Measurements from ENCODE around the gene GAB2. TPM values are rescaled to one million over a fixed set of nuclear protein-coding genes. Genes with fewer than 3 reads are reported as not detected.

The GAB2 gene
- total and polyA plus RNA-seq, 2 of the 13 experiments (the other 11 are each of a cell fraction or from before 2014, with no cell fraction given): 4.1 to 8.6 TPM

- peak; percentile 51; the same call in 1 of the 2 replicates for TF ChIP-seq ZNF644 (CRISPR knock-in tag; IDR thresholded peaks at IDR 0.05; ENCODE audit: low read depth)
- TF ChIP-seq ZBTB14 (CRISPR knock-in tag; IDR thresholded peaks at IDR 0.05): peak; percentile 72
- no peak for TF ChIP-seq DNMT1 (CRISPR knock-in tag; IDR thresholded peaks at IDR 0.05)
- TF ChIP-seq, protein P1, sequence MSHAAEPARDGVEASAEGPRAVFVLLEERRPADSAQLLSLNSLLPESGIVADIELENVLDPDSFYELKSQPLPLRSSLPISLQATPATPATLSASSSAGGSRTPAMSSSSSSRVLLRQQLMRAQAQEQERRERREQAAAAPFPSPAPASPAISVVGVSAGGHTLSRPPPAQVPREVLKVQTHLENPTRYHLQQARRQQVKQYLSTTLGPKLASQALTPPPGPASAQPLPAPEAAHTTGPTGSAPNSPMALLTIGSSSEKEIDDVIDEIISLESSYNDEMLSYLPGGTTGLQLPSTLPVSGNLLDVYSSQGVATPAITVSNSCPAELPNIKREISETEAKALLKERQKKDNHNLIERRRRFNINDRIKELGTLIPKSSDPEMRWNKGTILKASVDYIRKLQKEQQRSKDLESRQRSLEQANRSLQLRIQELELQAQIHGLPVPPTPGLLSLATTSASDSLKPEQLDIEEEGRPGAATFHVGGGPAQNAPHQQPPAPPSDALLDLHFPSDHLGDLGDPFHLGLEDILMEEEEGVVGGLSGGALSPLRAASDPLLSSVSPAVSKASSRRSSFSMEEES (CRISPR knock-in tag; IDR thresholded peaks at IDR 0.05): no peak
- TF ChIP-seq ZNF3 (CRISPR knock-in tag; IDR thresholded peaks at IDR 0.05): no peak
- TF ChIP-seq TCF12 (IDR thresholded peaks at IDR 0.05): no peak
- TF ChIP-seq TCF12 (CRISPR knock-in tag; IDR thresholded peaks at IDR 0.05): no peak
- TF ChIP-seq ZNF484 (CRISPR knock-in tag; IDR thresholded peaks at IDR 0.05; ENCODE audit: borderline replicate concordance, low read depth): no peak
- TF ChIP-seq ZNF282 (IDR thresholded peaks at IDR 0.05; ENCODE audit: partially characterized antibody): no peak
- no peak; the same call in 1 of the 2 replicates for TF ChIP-seq ZBTB3 (CRISPR knock-in tag; IDR thresholded peaks at IDR 0.05; ENCODE audit: borderline replicate concordance, low read depth)
- TF ChIP-seq, protein P2, sequence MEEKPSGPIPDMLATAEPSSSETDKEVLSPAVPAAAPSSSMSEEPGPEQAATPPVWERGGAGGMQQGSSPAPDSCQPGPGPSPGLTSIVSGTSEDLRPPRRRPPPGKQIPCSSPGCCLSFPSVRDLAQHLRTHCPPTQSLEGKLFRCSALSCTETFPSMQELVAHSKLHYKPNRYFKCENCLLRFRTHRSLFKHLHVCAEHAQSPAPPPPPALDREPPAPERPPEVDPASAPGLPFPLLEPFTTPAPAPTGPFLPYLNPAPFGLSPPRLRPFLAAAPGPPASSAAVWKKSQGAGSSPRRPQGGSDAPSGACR (CRISPR knock-in tag; IDR thresholded peaks at IDR 0.05): no peak; the same call in 1 of the 2 replicates
- TF ChIP-seq, protein P3, sequence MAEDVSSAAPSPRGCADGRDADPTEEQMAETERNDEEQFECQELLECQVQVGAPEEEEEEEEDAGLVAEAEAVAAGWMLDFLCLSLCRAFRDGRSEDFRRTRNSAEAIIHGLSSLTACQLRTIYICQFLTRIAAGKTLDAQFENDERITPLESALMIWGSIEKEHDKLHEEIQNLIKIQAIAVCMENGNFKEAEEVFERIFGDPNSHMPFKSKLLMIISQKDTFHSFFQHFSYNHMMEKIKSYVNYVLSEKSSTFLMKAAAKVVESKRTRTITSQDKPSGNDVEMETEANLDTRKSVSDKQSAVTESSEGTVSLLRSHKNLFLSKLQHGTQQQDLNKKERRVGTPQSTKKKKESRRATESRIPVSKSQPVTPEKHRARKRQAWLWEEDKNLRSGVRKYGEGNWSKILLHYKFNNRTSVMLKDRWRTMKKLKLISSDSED (CRISPR knock-in tag; IDR thresholded peaks at IDR 0.05): no peak
- no peak for TF ChIP-seq HMGA1 (CRISPR knock-in tag; conservative IDR thresholded peaks at IDR 0.05)
- TF ChIP-seq HOXA3 (CRISPR knock-in tag; IDR thresholded peaks at IDR 0.05): peak; percentile 65
- TF ChIP-seq ZNF768 (CRISPR knock-in tag; IDR thresholded peaks at IDR 0.05): peak; percentile 38; the same call in 1 of the 2 replicates
- TF ChIP-seq, protein P4, sequence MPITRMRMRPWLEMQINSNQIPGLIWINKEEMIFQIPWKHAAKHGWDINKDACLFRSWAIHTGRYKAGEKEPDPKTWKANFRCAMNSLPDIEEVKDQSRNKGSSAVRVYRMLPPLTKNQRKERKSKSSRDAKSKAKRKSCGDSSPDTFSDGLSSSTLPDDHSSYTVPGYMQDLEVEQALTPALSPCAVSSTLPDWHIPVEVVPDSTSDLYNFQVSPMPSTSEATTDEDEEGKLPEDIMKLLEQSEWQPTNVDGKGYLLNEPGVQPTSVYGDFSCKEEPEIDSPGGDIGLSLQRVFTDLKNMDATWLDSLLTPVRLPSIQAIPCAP (CRISPR knock-in tag; IDR thresholded peaks at IDR 0.05; ENCODE audit: low read depth): 0 out of 2 replicates have a peak, but pooled peaks have one; percentile 34
- no peak for TF ChIP-seq ZNF737 (CRISPR knock-in tag; IDR thresholded peaks at IDR 0.05; ENCODE audit: borderline replicate concordance)
- peak; percentile 61 for TF ChIP-seq JUND (CRISPR knock-in tag; IDR thresholded peaks at IDR 0.05)
- TF ChIP-seq ZNF350 (CRISPR knock-in tag; IDR thresholded peaks at IDR 0.05; ENCODE audit: borderline replicate concordance, low read depth): peak; percentile 72; the same call in 1 of the 2 replicates
- TF ChIP-seq, protein P5, sequence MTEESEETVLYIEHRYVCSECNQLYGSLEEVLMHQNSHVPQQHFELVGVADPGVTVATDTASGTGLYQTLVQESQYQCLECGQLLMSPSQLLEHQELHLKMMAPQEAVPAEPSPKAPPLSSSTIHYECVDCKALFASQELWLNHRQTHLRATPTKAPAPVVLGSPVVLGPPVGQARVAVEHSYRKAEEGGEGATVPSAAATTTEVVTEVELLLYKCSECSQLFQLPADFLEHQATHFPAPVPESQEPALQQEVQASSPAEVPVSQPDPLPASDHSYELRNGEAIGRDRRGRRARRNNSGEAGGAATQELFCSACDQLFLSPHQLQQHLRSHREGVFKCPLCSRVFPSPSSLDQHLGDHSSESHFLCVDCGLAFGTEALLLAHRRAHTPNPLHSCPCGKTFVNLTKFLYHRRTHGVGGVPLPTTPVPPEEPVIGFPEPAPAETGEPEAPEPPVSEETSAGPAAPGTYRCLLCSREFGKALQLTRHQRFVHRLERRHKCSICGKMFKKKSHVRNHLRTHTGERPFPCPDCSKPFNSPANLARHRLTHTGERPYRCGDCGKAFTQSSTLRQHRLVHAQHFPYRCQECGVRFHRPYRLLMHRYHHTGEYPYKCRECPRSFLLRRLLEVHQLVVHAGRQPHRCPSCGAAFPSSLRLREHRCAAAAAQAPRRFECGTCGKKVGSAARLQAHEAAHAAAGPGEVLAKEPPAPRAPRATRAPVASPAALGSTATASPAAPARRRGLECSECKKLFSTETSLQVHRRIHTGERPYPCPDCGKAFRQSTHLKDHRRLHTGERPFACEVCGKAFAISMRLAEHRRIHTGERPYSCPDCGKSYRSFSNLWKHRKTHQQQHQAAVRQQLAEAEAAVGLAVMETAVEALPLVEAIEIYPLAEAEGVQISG (CRISPR knock-in tag; IDR thresholded peaks at IDR 0.05): peak; percentile 31; the same call in 1 of the 2 replicates
- no peak; the same call in 1 of the 2 replicates for TF ChIP-seq HMG20A (CRISPR knock-in tag; IDR thresholded peaks at IDR 0.05; ENCODE audit: borderline replicate concordance)
Observed at GRCh38 chr11:78416285-78417174, 1.1 kb downstream of the GAB2 start (continued).
